Stimulated activated CD8-positive, alpha-beta memory T cell treated with anti-CD3 and anti-CD28 coated beads, Interleukin-15, amount 100 ng/mL, for 4 hours (primary cell): ENCODE measurements around the gene PRR14L.
A peak's percentile ranks its signal among the peaks of the same experiment; 100 is the strongest.
"Not testable (repeated sequence)": the region's sequence is repeated elsewhere in the genome, so short reads cannot be mapped to it uniquely, and the experiment has no call there.

Experiments
- DNase-seq, 2 donors: peaks; one replicate each; pipeline ENCODE4 v3.0.0-alpha.2; 2020; ENCODE audit warnings: low read depth in 2 of 2

The PRR14L gene

DNA sequence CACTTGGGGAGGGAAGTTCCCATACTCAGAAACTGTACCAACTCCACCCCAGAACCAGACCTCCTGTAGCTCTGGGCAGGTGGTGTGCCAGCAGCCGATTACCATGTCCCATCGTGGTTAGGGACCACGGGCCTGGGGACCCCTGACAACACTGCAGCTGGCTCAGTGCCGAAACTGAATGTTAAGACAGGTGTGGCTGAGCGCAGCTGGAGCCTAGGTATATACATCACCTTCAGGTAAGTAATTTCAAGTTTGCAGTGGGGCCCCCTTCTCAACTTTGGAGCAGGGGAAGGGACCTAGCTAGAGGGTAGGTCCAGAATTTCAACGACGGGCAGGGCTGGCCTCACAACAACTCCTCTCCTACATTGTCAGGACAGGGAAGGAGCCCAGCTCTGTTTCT, 67.2 kb downstream of the PRR14L start:
- no peak for DNase-seq

DNA sequence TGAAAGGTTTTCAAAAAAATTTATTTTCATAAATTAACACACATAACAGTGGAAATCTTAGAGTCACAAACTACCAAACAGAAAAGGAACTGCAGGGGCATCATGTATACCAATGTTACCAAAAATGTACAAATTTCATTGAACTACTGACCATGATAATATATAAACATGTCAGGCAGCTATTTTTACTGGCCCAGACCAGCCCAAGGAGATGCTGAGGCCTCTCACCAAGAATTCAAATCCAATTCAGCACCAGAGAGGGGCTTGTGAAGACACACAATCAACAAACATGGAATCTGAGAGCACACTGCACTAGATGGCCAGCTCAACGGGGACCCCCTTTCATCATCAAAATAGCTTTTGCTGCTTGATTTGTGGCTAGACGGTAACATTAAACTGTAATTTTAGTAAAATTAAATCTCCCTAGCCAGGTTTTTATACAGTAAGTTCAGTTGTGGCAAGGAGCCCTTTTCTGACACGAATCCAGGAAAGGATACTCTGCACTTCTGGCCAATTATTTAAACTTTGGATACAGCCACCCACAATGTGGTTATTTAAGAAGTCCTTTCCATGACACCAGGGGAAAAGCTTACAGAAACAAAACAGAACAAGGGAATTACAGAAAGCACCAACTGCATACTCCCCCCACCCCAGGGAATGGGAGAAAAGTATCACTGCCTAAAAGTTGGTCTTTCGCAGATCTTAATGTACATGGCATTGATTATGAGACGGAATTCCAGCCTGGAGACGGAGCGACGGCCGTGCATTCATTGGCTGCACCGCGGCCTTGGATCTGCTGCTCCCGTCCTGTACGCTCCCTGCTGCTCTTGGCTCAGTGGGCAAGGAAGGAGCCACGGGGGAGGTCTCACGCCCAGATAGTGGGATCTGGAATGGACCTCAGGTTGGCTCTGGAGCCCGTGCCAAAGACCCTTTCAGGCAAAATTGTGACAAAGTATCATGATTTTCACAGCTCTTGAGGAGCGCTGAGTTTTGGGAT, 68.3 kb downstream of the PRR14L start:
- no peak for DNase-seq

DNA sequence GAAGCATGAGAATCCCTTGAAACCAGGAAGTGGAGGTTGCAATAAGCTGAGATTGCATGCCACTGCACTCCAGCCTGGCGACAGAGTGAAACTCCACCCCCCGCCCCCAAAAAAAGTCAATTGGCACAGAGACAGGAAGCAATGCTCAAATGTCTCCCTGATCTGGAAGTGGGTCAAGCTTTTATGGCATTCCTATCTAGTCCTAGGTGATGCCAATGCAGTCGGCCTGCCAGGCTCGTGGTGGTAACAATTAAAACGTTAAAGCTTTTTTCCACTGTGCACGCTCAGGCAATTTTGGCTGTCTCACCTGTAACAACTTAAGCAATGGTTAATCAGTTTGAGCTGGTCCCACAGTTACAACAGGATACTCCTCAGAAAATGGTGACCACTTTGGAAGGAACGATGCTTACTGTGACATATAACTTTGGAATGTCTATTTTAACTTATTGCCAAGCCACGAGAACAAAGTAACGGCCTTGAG, 69.0 kb downstream of the PRR14L start:
- DNase-seq, result no peak

DNA sequence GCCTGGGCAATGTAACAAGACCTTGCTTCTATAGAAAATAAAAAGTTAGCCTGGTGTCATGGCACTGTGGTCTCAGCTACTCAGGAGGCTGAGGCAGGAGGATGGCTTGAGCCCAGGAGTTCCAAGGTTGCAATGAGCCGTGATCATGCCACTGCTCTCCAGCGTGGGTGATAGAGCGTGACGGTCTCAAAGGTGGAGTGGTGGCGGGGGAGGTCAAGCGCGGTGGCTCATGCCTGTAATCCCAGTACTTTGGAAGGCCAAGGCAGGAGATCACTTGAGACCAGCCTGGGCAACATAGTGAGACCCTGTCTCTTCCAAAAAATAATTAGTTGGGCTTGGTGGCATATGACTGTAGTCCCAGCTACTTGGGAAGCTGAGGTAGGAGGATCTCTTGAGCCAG, 71.2 kb downstream of the PRR14L start:
- DNase-seq, result no peak

DNA sequence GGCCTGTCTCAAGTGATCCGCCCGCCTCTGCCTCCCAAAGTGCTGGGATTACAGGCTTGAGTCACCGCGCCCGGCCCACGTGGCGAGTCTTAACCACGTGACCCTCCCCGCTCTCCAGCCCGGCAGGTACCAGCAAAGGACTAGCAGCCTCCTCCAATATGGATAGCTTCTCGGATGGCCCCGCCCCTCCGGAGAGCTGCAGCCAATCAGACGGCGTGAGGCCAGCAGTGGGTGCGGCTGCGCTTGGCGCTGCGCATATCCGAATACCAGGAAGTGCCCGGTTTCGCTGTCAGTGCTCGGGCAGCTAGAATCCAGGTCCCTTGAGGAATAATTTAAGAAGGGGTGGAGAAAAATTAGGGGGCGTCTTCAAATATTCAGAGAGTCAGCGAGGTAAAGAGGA, 73.2 kb downstream of the PRR14L start:
- peak; percentile 86 to 88 for DNase-seq

DNA sequence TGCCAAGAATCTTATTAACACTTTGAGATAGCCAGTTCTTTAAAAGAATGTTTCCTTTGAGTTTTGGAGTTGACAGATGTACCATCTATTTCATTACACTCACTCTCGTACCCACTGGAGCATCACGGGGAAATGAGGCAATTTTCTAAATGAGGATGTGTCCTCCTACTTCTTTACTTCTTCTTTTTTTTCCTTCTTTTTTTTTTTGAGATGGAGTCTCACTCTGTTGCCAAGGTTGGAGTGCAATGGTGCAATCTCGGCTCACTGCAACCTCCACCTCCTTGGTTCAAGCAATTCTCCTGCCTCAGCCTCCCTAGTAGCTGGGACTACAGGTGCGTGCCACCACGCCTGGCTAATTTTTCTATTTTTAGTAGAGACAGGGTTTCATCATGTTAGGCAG, 75.7 kb downstream of the PRR14L start:
- not testable (repeated sequence) for DNase-seq

DNA sequence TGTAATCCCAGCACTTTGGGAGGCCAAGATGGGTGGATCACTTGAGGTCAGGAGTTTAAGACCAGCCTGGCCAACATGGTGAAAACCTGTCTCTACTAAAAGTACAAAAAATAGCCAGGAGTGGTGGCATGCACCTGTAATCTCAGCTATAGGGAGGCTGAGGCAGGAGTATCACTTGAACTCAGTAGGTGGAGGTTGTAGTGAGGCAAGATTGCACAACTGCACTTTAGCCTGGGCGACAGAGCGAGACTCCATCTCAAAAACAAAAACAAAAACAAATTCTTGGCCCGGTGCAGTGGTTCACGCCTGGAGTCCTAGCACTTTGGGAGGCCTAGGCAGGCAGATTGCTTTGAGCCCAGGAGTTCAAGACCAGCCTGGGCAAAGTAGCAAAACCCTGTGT, 81.1 kb downstream of the PRR14L start:
- DNase-seq, result not testable (repeated sequence)

DNA sequence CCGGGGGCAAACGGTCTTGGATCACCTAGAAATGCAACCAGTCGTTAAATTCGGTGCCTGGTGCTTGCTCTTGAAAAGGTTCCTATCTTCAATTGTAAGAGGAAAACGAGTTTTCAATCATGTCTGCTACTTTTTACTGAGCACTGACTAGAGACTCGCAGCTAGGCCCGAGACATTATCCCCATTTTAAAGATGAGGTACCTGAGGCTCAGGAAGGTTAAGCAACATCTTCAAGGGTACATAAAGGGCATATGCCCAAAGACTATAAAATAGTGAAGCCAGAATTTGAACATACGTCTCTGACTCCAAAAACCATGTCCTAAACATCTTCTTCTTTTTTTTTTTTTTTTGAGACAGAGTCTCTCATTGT, 87.3 kb downstream of the PRR14L start:
- DNase-seq, result no peak

DNA sequence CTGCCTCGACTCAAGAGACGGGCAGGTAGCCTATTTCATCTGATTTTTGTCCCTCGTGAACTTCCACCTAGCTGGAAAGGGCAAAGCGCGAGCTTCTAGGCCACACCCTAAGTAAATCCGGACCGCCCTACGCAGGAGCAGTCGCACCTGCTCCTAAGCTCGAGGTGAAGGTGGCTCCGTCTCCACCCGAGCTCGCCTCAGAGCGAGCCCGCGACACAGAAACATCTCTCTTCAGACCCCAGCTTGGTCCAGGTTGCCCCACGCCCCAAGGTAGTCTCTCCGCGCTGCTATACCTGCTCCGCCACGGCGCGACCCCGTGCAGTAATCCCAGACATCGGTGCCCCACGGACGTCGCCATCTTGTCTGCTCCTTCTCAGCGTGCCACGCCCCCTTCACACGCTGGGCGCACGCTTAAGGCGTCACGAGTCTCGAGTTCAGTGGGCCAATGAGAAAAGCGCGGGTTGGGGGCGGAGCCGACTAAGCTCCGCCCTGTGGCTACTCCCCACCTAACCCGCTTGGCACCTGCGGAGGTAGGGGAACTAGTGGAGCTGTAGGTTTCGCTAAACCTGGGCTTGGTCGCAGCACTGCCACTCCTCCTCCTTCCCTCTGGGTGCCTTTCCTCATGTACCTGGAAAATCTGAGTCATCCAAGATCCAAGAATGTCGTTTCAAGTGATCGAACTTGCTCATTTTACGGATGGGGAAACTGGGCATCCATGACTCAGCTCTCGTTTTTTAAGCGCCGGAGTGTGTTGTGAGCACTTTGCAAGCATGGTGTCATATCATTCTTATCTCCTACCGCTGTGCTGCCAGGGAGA, 87.9 kb downstream of the PRR14L start, which contains the start of gene PISD:
Gene PISD, minus strand, starts transcription at position 365 of the 817 bp plus-strand sequence. Its CDS starts 7 bp downstream, at position 358.
- peak; percentile 90 to 93 for DNase-seq

DNA sequence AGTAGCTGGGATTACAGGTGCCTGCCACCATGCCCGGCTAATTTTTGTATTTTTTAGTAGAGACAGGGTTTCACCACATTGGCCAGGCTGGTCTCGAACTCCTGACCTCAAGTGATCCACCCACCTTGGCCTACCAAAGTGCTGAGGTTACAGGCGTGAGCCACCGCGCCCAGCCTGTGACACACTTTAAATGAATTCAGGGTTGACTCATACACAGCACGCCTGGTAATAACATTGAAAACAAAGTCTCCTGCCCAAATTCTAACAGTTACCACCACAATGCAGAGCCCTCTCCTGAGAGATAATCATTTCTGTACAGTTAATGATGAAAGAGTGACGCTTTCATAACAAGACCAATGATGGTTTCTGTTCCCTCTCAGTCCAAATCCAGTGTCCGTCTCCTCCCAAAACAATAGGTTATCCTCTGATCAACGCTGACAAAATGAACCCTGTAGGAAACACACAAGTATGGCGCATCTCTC, 89.0 kb downstream of the PRR14L start:
- not testable (repeated sequence) for DNase-seq

DNA sequence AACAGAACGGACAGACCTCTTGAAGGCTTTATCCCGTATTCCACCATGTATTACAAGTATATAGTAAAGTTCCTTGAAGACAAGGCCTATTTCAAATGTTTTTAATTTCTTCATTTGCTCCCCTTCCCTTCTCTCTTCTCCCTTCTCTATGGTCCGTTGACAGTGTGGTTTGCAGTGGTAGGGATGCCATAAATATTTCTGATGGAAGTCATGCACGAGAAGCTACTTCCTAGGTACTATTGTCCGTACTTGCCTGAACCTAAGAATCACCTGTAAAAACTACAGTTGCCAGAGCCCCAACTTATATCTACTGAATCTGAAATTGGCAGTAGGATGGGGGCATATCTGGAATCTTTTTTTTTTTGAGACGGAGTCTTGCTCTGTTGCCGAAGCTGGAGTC, 90.7 kb downstream of the PRR14L start:
- no peak for DNase-seq

DNA sequence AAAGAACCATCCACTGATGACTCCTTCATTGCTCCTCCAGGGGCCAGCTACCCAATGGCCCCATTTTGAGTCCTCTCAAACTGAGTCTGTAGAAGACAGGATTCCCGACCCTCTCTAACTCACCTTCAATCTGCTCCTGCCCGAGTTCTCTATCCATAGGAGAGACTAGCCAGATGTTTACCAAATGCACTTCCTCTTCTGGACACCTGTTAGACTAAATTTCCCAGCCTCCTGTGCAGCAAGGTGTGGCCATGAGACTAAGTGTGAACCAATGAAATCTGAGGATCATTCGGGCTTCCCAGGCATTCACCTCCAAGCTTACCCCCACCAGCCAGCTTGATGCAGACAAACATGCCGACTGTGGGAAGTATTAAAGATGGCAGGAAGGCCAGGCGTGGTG, 95.5 kb downstream of the PRR14L start:
- no peak for DNase-seq

DNA sequence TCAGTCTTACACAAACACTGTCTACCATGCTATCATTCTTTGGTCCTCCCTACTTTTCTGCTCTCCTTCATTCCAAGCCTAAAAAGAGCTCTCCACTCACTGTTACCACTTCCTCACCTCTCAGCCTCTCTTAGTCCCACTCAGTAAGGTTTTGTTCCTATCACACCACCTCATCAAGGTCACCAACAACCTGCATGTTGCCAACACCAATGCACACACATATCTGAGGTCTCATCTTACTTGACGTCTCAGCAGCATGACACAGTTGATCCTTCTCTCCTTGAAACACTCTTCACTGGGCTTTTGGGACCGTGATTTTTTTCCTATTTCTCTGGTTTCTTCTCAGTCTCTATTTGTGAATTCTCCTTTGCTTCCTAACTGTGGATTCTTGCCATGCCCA, 96.0 kb downstream of the PRR14L start:
- DNase-seq, result no peak

DNA sequence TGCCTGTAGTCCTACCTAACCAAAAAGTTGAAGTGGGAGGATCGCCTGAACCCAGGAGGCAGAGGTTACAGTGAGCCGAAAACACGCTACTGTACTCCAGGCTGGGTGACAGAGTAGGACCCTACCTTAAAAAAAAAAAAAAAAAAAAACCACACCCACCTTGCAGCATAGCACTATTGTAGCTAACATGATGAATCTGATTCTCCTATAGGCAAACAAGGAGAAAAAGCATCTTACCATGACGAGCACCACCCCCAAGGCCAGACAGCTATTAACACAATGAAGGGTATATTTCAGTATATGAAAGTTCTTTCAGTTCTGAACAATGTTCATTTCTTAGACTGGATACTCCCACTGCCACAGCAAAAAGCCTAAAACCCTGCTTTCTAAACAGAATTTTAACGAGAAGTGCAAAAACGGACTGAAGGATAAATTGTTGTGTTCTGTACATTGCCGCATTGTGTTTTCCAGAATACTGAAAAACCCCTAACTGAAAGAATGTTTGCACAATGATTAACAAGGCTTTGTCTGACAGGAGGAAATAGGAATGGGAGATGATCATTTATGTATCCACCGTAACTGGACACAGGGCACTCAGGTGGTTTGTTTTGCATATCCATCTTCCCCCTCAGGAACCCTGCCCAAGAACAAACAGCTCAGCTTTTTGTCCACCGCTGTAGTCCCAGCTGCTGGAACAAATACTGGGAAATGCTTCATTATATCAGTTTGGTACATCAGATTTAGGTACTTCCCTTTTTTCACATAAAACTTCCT, 96.8 kb downstream of the PRR14L start:
- DNase-seq, result no peak

DNA sequence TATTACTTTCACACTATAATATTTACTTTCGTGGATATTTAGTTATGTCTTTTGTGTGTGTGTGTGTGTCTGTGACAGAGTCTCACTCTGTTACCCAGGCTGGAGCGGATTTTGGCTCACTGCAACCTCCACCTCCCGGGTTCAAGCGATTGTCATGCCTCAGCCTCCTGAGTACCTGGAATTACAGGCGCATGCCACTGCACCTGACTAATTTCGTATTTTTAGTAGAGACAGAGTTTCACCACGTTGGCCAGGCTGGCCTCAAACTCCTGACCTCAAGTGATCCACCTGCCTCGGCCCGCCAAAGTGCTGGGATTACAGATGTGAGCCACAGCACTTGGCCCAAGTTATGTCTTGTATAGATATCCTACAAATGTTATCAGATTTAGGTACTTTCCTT, 97.8 kb downstream of the PRR14L start:
- no peak for DNase-seq

DNA sequence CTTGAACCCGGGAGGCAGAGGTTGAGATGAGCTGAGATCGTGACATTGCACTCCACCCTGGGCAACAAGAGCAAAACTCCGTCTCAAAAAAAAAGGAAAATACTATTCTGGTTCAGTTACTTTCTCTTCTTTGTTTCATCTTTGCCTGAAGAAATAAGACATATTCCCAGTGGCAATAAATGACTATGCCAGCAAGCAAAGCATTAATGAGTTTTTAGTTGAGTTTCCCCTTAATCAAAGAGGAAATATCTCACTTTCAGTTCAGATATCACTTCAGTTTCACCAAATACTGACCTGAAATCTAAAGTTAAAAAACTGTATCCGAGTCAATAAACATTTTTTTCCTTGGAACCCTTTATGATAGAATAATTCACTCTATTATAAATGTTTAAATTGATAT, 98.3 kb downstream of the PRR14L start:
- no peak for DNase-seq

DNA sequence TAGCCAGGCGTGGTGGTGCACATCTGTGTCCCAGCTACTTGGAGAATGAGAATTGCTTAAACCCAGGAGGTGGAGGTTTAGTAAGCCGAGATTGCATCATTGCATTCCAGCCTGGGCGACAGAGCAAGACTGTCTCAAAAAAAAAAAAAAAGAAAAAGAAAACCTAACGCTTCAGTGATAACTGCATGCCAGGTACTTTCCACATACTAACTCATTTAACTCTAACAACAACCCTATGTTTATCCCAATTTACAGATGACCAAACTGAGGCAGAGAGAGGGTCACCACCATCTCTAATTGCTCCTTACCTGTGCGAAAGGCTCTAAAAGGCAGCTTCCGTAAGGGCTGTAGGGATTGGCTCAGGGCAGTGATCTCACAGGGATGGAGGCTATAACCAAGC, 99.5 kb downstream of the PRR14L start:
- DNase-seq, result no peak

DNA sequence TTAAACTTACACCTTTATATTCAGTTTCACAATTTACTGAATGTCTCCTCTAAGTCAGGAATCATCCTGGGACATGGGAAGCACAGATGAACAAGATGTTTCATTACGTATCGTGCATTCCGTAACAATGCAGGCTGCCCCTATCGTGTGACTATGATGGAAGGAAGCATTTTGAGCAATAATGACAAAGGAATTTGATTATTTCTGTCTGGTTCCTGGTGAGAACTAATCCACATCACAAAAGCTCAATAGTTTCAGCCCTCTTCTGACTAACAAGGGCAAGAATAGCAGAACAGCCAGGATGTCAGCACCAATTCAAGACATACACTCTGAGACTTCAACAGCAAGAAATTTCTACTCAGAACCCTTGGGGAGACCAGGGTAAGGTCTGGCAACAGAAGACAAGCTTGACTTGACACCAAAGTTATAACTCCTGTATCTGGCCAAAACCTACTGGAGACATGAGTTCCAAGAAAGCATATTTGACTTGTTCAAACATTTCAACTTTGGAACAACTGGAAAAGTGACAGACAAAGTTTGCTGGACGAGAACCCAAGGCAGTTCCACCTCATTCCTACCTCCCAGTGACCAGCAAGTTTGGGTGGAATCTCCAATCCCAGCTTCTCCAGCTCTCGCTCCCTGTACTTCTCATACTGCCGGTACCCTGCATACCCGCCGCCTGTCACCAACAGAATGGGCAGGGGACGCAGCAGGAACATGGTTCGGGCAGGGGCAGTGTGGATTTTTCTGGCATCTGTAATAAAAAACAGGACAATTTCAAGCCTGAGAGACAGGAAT, 102.2 kb downstream of the PRR14L start:
- no peak for DNase-seq

DNA sequence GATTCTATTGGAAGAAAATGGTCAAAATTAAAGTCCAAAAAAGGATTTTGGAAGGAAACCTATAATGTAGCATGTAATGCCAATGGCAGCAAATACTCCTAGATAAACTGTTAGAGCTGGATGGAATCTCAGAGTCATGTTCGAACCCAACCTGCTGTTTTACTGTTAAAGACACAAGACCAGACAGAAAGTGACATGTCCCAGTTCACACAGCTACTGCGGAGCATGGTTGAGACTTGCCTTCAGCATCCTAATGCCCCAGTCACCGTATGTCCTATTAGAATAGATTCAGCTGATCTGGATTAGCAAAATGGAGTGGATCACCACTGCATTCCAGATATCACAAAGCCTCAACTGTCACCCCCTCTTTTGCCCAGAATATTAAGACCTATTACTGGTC, 102.9 kb downstream of the PRR14L start:
- DNase-seq, result no peak

DNA sequence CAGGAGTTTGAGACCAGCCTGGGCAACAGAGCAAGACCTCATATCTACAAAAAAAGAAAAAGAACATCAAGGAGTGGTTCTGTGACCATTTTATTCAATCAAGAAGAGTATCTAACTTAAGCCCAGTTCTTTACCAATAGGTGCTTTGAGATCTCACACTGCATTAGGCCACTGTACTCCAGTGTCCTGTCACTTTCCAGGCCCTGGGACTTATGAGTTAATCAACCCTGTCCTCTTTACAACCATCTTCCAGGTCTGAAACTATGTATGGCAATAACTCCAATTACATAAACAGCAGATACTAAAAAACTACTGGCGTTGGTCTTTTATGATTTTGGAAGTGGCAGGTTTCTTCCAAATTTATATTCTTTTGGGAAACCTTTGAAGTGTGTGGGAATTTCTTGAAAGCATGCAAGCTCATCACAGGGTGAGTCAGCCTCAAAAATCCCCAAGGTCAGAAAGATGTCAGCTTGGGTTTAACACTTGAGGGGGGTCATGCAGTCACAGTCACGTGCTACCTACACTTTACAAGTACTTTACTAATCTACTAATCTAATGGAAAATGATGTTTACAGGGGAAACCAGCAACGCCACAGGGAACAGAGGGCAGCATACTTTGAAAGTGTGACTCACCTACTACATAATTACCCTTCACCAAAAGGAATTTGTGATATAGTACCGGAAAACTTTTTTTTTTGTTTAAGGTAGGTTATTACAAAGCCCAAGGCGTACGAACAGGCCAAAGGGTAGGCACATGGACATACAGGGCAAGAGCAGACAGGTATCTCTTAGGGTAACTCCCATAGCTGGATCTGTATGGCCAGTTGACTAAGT, 103.5 kb downstream of the PRR14L start:
- peak in 1 of 2 donors; percentile 34 for DNase-seq
